NCI-H2227 (cell line): ENCODE measurements around the gene CA12.
"Not testable (repeated sequence)": the region's sequence is repeated elsewhere in the genome, so short reads cannot be mapped to it uniquely, and the experiment has no call there.

Experiments used
- DNase-seq: peaks from one replicate; lab custom pipeline; 2025; ENCODE audit not compliant: unreplicated experiment; lab: John Stamatoyannopoulos, UW

The CA12 gene

DNA sequence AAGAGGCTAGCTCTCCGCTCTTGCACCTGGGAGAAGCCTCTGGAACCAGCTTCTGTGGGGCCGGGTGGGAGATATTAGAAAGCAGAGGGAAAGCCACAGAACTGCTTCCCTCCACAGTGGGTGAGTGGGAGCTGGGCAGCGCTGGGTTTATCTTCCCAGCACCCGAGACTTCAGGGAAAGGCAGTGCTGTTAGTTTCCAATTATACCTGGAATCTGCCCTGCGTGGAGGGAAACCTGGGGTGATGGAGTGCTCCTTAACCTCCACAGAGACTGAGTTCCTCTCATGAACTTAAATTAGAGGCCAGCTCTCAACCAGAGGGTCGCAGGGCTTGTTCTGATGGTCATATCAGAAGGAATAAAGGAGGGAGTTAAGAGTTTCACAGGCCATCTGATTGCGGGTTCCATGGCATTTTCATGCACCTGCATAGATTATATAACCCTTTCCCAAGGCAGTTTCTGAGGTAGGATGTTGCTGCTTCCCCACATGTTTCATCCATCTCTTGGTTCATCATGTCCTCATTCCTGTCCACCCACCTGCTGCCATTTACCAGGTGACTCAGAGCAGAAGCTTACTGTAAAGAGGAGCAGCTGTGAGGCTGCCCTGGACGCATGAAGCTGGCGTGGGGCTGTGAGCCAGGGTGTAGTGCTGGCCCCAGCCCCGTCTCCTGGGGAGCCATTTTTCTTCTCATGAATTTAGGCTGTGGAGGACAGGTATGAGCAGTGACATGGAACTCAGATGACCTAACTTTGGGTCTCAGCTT, 42.5 kb downstream of the CA12 start:
- no peak for DNase-seq

DNA sequence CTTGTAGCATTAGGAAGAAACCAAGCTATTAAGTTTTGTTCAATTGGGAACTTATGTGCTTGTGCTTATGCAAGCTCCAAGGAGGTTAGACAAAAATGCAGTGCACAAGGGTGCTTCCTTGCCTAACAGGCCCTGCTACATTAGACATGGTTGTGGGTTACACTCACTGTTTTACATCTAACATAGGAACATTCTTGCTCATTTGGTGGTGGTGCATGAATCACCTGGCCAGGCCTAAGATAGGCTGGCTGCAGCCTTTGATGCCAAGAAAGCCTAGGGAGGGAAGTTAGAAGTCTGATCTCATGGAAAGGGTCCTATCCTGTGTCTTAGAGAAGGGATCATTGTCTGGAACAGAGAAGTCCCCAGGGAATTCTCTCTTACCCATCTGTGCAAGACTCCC, 43.5 kb downstream of the CA12 start:
- DNase-seq = no peak

DNA sequence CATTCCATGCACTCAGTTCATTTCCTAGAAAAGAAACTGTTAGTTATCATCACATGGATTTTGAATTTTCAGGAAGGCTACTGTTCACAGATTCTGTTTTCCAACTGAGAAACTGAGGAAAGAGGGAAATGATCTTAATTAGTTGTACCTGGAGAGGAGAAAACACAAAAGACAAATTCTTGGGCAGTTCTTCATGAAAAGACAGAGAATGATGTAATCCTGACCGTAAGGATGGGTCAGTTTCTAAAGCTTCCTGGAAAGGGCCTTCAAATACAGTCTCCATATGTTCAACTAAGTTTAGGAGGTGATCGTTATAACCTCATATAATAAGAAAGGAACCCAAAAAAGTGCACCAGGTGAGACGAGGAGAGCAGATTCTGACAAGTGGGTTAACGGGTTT, 44.6 kb downstream of the CA12 start:
- DNase-seq = no peak

DNA sequence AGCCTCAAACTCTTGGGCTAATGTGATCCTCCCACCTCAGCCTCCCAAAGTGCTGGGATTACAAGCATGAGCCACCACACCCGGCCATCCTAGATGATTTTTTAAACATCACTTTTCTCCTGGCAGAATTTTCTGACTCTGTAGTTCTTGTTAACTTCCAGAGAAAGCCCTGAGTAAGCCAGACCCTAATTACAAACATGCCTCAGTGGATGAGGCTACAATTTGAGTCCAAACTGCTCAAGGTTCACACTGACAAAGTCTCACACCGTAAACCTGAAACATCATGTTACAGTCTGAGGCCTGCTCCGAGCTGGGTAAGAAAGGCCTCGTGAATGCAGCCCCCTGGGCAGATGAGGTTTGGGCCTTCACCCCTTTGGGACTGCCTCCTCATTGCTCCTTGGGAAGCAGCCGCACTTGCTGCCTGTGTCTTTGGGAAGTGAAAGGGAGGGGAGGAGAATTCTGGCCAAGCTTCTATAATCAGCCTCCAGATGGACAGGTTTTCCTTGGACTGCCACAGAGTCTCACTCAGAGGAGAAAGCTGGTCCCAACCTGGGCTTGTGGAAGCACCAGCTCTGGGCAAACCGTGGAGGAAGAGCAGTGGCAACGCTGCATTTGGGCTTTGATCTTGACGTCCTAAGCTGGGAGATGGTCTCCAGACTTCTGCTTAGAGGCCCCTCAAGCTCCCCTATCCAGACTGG, 46.0 kb downstream of the CA12 start:
- DNase-seq = no peak

DNA sequence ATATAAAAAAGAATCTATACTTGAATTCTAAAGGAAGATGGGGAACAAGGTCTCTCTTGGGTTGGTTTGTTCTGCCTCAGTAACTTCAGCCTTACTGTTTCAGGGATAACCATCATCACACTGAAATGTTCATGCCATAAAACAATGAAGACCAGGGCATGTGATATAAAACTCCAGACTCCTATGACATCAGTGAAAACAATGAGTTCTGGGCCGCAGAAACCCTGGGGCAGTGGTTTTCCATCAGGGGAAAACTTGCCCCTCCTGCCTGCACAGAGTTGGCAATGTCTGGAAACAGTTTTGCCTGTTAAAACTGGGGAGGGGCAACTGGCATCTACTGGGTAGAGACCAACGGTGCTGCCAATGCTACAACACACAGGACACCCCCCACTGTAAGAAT, 46.8 kb downstream of the CA12 start:
- no peak for DNase-seq

DNA sequence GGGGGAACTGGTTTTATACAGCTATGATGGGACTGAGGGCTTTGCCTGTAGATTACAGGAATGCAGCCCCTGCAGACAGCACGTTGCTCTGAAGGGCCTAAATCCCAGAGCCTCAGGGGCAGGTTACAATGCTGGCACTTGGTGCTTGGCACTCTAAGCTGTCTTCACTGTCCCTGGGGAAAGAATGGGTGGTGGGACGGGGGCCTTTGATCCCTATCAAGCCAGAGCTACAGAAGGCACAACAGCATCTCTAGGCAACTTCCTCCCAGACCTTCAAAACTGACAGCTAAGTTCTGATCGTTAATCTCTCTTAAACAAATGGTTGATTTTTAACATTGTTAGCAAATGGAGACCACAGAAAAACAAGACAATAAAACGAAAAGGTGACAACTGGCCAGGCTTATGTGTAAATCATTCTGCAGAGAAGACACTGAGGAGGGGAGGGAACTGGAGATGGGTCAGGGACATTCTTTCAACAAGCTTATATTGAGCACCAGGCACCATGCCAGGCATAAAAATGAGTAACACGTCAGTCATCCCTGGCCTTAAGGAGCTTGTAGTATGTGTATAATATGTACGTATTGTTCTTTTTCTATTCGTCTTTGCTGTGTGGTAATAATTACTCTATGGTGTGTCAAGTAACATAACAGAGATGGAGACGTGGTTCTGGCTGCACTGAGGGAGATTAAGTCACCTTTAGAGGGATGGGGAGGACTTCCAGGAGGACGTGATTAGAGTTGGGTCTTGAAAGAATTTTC, 49.1 kb downstream of the CA12 start:
- DNase-seq = no peak

DNA sequence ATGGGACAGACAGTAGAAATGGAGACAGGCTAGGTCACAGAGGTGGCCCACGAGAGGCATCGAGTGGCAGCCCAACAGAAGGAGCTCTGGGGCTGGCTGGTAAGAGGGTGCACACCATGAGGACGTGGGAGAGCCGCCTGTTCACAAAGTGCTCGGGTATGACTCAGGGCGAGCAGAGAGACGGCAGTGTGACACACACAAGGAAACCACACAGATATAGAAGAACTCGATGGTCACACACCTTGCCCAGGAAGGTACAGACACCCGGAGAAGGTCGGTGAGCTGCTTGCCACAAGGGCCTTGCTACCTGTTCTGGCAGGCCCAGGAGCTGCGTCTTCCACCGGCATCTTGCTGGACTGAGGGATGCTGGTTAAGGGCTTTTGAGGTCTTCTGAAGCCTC, 50.2 kb downstream of the CA12 start:
- no peak for DNase-seq

DNA sequence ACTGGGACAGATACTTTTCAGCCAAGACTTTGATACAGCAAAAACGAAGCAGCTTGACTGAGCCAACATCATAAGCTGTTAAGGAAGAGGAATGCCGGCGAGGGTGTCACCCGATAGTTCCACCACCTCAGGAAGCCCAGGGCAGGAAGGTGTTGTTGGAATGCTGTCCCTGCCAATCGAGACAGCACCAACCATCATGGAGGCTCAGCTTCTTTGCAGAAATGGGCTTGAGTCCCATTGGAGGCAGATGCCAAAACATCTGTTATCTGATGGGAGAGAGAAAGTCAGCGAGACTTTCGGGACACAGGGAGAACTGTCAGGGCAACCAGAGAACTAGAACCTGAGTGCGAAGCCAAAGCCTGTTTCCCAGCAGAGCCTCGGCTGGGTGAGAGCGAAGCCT, 50.7 kb downstream of the CA12 start:
- no peak for DNase-seq

DNA sequence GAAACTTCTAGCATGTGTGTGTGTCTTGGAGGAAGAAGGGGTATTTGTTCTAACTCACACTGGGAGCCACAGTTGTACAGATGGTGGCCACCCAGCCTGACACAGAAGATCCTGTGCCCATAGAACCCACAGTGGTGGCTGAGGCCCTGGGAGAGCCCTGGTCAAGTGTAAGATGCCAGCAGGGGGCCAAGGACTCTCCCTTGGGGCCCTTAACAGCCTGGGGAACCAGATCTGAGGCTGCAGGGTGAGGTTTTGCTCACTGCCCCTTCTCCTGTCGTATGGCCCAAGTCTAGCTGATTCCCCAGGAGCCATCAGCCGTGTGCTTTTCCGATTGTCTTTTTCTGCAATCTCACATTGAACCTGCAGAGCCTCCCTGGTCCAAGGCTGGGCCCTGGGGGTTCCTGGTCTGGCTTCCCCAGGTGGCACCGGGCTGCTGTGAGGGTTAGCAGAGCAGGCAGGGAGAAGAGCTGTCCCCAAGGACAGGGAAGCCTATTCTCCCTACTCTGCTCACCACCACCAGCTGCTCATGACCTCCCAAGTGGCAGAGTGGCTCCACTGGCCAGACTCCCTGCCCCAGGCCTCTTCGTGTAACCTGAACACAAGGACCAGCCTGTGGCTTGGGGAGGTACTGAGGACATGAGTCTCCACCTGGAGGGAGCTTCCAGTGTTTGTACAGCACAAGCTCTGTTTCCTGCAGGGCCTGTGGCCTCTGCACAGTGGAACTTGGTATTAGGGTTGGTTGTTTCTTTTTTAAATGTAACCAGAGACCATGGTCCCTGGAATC, 51.9 kb downstream of the CA12 start:
- DNase-seq = no peak

DNA sequence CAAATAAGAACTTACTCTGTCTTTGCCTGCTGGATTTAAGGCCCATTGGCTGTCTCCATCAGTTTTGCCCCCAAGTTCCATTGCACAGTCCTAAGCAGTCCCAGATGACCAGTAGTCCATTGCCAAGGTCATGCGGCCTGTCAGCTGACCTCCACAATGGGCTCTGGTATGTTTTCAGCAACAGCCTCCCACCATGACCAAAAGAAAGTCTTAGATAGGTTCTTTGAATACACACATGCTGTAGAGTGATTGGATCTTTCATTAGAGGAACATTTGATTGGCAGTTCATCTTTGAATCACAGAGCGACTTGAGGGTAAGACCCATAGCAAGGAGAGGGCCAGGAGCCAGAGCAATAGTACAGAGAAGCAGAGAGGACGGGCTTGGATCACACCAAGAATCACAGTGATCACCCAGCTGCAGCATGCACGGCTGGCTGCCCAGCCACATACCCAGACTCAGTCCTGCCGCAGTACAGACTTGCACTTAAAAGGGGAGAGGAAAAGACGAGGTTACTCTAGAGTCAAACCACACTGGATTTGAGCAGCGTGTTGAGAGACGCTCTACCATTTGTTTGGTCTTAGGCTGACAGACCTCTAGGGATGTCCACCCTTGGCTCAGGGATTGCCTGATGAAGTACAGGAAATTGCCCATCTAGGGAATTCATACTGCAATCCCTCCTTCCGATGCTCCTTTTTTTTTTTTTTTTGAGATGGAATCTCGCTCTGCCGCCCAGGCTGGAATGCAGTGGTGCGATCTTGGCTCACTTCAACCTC, 53.8 kb downstream of the CA12 start:
- no peak for DNase-seq

DNA sequence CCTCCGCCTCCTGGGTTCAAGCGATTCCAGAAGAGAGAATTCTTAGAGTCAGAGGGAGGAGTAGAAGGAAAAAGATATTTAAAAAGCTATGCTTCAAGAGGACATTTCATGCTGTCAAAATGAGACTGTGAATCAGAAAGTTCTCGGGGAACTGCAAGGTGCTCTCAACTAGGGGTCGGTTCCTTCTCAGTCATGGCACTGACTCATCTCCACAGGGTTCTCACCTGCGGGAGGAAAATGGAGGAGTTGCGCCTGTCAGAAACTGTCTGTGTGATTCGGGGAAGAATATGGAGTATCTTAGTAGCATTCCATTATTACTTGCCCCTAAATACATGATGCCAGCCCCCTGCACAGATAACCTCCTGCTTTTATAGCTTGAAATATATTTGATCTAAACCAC, 56.9 kb downstream of the CA12 start:
- no peak for DNase-seq

DNA sequence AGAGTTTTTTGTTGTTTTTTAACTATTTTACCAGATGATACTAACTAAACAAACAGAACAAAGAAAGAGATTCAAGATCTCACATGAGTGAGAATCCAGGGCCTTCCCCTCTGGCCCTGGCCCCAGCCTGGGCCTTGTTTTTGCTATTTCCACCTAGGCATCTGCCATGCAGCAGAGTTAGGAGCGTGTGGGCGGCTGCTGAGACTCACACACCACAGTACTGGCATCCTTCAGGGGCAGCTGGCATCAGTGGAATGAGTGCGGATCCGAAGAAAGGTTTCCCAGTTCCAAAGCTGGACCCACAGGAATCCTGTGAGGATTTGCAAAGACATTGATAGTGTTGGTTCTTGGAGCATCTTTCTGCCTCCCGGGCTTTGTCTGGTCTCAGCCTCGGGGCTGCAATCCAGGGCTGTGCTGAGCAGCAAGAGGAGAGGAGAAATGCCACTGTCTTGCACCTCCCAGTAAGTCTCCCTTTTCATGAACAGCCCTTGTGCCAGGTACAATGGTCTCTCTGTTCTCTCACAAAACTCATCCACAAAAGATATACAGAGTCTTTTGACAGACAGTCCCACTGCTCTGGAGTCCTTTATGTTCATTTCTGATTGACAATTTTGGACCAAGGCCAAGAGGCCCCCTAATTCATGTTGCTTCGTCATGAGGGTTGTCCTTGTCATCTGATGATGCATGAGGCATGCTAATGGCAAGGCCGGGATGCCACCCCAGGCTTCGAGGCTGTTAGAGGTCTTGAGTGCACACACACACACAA, 57.7 kb downstream of the CA12 start:
- no peak for DNase-seq

DNA sequence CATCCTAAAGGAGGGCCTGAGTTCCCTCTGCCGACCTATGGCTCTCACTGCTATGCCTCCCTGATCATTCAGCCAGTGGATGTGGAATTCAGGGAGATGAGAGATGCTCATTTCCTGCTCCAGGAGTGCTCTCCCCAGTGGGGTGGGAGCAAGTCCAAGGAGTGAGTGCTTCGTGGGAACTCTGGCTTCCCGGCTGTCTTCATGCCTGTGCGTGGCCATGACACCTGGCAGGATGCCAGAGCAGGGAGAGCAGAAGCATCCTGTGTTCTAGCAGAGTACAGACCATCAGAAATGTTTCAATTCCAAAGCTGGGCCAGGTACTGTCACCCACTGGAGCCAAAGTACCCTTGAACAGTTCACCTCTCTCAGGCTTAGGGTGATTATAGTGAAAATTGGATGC, 59.1 kb downstream of the CA12 start:
- peak; percentile 4 for DNase-seq

DNA sequence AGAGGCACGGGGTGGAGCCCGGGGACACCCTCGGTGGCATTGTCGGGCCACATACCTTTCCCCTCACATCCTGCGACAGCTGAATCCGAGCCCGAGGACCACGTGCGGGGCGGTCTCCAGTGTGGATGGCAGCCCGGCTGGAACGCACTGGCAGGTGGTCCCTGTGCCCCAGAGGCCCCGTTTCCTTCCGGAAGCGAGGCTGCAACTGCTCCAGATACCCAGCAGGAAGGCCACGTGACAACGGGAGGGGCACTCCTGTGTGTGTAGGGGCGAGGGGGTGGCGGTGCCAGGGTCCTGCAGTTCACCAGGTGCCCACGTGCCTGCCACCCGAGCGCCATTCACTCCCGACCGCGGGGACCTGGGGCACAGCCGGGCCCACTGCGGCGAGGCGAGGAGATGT, 60.2 kb downstream of the CA12 start:
- no peak for DNase-seq

DNA sequence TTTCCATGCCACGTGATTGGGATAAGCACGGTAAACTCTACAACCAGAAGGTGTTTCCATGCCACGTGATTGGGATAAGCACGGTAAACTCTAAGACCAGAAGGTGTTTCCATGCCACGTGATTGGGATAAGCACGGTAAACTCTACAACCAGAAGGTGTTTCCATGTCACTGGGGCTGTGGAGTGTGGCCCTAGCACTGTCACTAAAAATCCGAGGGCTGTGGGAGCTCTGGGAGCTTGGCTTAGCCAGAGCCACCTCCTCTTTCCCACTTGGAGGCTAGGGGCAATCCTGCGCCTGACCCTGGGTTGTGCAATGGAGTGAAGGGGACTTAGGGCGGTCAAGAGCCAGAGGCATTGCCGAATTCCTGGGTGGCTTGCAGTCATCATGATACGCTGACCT, 60.7 kb downstream of the CA12 start:
- not testable (repeated sequence) for DNase-seq

DNA sequence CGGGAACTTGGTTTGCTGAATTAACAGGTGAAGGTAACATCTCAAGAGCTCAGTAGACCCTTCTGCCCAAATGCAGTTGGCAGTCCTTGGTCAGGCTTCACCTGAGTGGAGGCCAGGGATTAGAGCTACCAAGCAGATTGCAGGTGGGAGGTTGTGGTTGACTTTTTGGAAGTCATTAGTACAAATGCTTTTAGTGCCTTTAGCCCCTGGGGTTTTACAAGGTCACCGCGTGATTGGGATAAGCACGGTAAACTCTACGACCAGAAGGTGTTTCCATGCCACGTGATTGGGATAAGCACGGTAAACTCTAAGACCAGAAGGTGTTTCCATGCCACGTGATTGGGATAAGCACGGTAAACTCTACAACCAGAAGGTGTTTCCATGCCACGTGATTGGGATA, 61.2 kb downstream of the CA12 start:
- not testable (repeated sequence) for DNase-seq

DNA sequence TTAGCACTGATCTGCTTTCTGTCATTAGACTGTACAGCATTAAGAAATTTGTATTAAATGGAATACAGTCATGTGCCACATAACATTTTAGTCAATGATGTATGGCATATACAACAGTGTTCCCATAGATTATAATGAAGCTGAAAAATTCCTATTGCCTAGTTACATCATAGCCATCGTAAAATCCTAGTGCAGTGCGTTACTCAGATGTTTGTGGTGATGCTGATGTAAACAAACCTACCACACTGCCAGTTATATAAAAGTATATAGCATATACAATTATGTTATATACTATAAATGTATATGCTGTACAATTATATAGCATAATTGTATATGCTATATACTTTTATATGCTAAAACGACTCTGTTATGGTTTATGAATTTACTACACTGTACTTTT, 62.6 kb downstream of the CA12 start:
- DNase-seq = no peak

DNA sequence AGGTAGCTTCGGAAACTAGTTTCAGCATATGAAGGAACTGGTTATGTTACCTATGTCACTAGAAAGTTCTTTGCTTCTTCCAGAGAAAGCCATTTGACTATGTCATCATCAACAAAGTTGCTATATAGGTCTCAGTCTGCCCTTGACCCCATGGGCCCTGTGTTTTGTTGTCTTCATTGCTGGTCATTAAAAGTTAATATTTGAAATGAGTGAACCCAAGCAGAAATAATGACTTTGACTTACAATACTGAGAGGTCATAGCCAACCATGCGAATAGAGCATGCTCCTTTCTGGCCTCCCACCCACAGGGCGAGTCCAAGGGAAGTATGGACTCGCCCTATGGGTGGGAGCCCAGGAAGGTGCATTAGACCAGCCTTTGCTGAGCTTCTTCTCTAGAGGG, 63.3 kb downstream of the CA12 start:
- DNase-seq = no peak

DNA sequence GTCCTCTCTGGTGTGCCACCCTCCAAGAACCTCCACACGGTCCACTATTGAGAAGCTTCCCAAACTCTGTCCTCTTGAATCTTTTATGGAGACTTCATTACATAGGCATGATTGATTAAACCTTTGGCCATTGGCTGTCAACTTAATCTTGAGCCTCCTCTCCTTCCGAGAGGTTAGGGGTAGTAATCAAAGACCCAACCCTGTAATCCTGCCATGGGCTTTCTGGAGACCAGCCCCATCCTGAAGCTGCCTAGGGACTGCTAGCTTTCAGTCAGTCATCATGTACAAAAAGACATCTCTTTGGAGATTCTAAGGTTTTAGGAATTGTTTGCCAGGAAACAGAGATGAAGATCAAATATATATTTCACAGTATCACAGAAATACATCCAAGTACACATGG, 67.2 kb downstream of the CA12 start:
- DNase-seq = no peak

DNA sequence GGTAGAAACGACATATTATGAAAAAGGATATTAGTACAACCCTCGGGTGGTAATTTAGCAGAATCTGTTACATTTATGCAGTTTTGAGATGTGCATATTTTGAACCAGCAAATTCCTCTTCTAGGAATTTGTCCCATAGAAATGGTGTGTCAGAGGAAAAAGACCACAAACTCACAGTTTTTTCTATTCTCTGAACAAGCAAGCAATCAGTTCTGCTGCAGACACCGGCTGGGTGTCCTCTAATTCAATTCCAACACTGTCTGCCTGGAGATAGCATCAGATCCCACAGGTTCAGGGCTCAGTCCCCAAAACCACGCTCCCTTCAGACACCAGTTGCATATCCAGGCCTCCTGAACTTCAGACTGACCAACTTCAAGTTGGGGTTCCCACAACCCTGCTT, 67.8 kb downstream of the CA12 start:
- DNase-seq = no peak
